Measurements from ENCODE around the gene SLAMF7. TPM values are rescaled to one million over a fixed set of nuclear protein-coding genes. Genes with fewer than 3 reads are reported as not detected.
A peak's percentile ranks its signal among the peaks of the same experiment; 100 is the strongest.
"Not testable (repeated sequence)": the region's sequence is repeated elsewhere in the genome, so short reads cannot be mapped to it uniquely, and the experiment has no call there.

SLAMF7 gene
- total RNA-seq, 1 donor from 2014 or later = not detected

DNA sequence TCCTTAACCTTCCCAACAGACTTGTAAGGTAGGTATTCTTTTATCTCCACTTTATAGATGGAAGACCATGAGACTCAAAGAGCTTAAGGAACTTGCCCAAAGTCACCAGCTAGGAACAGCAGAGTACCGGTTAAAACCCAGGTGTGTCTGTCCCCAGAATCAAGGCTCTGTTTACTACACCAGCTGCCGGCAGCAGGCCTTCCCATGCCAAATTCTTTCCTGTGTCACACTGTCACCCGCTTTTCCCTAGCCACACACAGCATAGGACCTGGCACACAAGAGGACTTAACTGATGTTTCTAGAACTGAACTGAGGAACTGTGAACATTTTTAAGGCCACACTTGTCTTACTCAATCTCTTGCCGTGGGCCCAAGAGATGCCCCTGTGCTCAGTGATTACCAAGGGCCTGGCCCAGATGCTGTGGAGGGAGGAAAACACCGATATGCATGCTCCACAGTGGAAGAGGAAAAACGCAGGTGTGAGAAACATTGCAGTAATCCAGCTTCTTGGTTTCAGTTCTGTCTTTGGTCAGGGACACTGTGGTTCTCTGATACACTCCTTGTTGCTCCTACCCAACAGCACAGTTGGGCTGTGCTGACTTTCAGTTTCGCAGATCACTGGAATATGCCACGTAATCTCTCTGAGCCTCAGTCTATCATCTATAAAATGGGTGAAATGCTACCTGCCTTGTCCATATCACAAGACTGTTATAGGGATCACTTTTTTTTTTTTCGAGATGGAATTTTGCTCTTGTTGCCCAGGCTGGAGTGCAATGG is 43.1 kb downstream of the SLAMF7 start:
- Mint-ChIP-seq H3K27me3 (ENCODE audit: unreplicated experiment) (no peaks in the 10 kb centered on the region), H3K4me3 (ENCODE audit: unreplicated experiment) (no peak overlapping the region)

DNA sequence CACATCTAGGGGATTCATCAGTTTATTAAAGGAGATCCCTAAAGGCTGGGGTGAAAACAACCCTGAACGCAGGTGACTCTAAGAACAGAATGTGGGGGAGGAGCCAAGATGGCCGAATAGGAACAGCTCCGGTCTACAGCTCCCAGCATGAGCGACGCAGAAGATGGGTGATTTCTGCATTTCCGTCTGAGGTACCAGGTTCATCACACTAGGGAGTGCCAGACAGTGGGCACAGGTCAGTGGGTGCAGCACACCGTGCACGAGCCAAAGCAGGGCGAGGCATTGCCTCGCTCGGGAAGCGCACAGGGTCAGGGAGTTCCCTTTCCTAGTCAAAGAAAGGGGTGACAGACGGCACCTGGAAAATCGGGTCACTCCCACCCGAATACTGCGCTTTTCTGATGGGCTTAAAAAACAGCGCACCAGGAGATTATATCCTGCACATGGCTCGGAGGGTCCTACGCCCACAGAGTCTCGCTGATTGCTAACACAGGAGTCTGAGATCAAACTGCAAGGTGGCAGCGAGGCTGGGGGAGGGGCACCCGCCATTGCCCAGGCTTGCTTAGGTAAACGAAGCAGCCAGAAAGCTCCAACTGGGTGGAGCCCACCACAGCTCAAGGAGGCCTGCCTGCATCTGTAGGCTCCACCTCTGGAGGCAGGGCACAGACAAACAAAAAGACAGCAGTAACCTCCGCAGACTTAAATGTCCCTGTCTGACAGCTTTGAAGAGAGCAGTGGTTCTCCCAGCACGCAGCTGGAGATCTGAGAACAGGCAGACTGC is 44.1 kb downstream of the SLAMF7 start:
- not testable (repeated sequence) for H3K36me3 Mint-ChIP-seq (ENCODE audit: unreplicated experiment)

More for the DNA sequence above, 43.1 kb downstream of the SLAMF7 start:
- Mint-ChIP-seq H3K27ac (ENCODE audit: unreplicated experiment) (no peak overlapping the region), H3K36me3 (ENCODE audit: unreplicated experiment) (no peaks in the 10 kb centered on the region), H3K4me1 (ENCODE audit: unreplicated experiment) (no peaks in the 10 kb centered on the region), H3K9me3 (ENCODE audit: unreplicated experiment) (no peaks in the 10 kb centered on the region)
- peak; percentile 38 for DNase-seq (ENCODE audit: extremely low spot score, unreplicated experiment)
- TF ChIP-seq, protein P1, sequence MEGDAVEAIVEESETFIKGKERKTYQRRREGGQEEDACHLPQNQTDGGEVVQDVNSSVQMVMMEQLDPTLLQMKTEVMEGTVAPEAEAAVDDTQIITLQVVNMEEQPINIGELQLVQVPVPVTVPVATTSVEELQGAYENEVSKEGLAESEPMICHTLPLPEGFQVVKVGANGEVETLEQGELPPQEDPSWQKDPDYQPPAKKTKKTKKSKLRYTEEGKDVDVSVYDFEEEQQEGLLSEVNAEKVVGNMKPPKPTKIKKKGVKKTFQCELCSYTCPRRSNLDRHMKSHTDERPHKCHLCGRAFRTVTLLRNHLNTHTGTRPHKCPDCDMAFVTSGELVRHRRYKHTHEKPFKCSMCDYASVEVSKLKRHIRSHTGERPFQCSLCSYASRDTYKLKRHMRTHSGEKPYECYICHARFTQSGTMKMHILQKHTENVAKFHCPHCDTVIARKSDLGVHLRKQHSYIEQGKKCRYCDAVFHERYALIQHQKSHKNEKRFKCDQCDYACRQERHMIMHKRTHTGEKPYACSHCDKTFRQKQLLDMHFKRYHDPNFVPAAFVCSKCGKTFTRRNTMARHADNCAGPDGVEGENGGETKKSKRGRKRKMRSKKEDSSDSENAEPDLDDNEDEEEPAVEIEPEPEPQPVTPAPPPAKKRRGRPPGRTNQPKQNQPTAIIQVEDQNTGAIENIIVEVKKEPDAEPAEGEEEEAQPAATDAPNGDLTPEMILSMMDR (IDR thresholded peaks at IDR 0.05) = no peak

DNA sequence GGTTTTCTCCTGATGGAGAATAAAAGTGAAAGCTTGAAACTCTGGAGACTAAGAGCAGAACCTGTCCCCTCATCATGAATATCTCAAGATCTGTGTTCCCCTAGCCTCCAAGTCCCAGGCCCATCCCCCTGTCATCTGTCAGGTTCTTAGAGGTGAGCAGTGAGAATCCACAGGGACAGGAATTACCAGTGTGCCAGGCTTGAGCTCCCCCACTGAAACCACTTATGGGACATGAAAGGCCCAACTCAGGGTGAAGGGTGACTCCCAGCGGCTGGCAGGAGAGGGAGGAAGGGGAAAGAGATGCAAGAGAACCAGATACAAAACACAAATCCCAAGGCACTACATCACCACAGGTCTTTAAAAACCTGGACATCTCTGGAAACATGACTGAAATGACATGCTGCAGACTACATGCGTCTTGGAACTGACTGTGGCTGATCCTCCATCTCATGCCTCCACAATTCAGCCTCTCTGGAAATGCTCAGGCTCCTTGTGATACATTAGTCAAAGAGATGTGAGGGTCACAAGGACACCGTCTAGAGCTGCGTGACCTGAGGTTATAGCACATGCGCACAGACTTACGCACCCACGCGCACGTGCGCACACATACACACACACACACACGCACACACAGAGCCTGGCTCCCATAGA is 50.1 kb downstream of the SLAMF7 start:
- H3K4me1 Mint-ChIP-seq (ENCODE audit: unreplicated experiment) = no peaks in the 10 kb centered on the region
- no peak overlapping the region for H3K4me3 Mint-ChIP-seq (ENCODE audit: unreplicated experiment)
- no peaks in the 10 kb centered on the region for H3K27me3 Mint-ChIP-seq (ENCODE audit: unreplicated experiment)
- H3K27ac Mint-ChIP-seq (ENCODE audit: unreplicated experiment) = no peak overlapping the region
- TF ChIP-seq, protein P1 (IDR thresholded peaks at IDR 0.05) = no peak
- DNase-seq (ENCODE audit: extremely low spot score, unreplicated experiment) = no peak
- no peaks in the 10 kb centered on the region for H3K9me3 Mint-ChIP-seq (ENCODE audit: unreplicated experiment)
- H3K36me3 Mint-ChIP-seq (ENCODE audit: unreplicated experiment) = no peaks in the 10 kb centered on the region

More for the DNA sequence above, 44.1 kb downstream of the SLAMF7 start:
- H3K27ac Mint-ChIP-seq (ENCODE audit: unreplicated experiment); H3K9me3 Mint-ChIP-seq (ENCODE audit: unreplicated experiment); H3K4me3 Mint-ChIP-seq (ENCODE audit: unreplicated experiment); H3K27me3 Mint-ChIP-seq (ENCODE audit: unreplicated experiment); H3K4me1 Mint-ChIP-seq (ENCODE audit: unreplicated experiment): not testable (repeated sequence)
- peak; percentile 34 for DNase-seq (ENCODE audit: extremely low spot score, unreplicated experiment)

DNA sequence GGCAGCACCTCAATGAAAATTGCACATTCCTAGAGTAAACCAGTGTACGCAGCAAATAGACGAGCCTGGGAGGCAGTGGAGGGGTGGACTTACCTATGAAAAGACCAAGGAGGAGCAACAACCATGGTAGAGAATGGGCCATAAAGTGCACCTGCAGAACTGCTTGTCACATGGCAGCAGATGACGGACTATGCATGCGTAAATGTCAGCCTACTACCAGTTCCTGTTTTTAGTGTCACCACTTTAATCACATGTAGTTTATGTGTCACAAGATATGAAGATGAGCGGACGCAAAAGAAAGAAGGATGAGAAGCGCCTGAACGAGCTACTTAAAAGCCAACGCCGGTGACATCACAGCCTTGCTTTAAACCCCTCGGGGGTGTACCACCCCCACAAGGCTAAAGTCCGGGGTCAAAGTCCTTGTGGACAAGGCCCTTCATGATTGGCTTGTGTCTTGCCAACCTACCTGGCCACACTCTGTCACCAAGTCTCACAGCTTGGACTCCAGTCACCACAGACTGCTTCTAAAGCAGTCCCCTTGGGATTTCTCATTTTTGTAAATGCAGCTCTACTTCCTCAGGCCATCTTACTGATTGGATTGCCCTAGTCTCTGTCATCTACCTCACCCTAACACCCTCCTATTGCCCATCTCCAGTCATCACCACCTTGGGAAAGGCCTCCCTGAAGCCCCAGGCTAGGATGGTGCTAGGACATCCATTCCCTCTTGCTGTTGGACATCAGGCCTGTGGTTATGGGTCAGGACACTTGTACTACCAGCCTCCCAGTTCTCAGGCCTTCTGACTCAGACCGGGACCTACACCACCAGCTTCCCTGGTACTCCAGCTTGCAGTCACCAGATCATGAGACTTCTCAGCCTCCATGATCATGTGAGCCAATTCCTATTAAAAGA is 50.9 kb downstream of the SLAMF7 start:
- no peak for DNase-seq (ENCODE audit: extremely low spot score, unreplicated experiment)
- TF ChIP-seq, protein P1 (IDR thresholded peaks at IDR 0.05) = no peak
- no peaks in the 10 kb centered on the region for H3K4me1 Mint-ChIP-seq (ENCODE audit: unreplicated experiment)
- H3K27ac Mint-ChIP-seq (ENCODE audit: unreplicated experiment) = no peak overlapping the region
- no peaks in the 10 kb centered on the region for H3K36me3 Mint-ChIP-seq (ENCODE audit: unreplicated experiment)
- no peaks in the 10 kb centered on the region for H3K27me3 Mint-ChIP-seq (ENCODE audit: unreplicated experiment)
- H3K9me3 Mint-ChIP-seq (ENCODE audit: unreplicated experiment) = no peaks in the 10 kb centered on the region
- H3K4me3 Mint-ChIP-seq (ENCODE audit: unreplicated experiment) = no peak overlapping the region

DNA sequence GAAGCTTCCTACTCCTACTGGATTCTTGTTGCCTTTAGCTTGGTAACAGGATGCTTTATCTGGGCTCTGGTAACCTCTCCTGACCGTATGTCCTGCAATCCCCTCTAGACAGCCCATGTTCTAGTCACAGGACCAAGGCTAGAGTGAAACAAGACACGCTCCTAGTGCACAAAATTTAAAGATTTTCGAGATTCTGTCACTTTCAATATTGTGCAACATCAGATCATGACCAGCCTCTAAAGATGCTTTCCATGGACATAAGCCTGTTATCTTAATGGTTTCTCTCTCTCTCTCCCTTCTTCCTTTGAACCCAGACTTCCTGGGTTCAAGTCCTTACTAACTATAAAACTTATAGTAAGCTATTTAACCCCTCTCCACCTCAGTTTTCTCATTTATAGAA is 55.3 kb downstream of the SLAMF7 start:
- no peaks in the 10 kb centered on the region for H3K27me3 Mint-ChIP-seq (ENCODE audit: unreplicated experiment)
- H3K27ac Mint-ChIP-seq (ENCODE audit: unreplicated experiment) = no peak overlapping the region
- H3K36me3 Mint-ChIP-seq (ENCODE audit: unreplicated experiment) = no peaks in the 10 kb centered on the region
- no peak for DNase-seq (ENCODE audit: extremely low spot score, unreplicated experiment)
- TF ChIP-seq, protein P1 (IDR thresholded peaks at IDR 0.05) = no peak
- H3K4me1 Mint-ChIP-seq (ENCODE audit: unreplicated experiment) = no peaks in the 10 kb centered on the region
- no peaks in the 10 kb centered on the region for H3K9me3 Mint-ChIP-seq (ENCODE audit: unreplicated experiment)
- no peak overlapping the region for H3K4me3 Mint-ChIP-seq (ENCODE audit: unreplicated experiment)

Data from osteocyte (in vitro differentiated cells).